GM19238 (cell line): ENCODE results near the gene JOSD1.

Experiments
- DNase-seq: peaks from one replicate; pipeline ENCODE4 v3.0.0; 2011; ENCODE audit warnings: low spot score; ENCODE audit not compliant: insufficient read length

JOSD1 gene

DNA sequence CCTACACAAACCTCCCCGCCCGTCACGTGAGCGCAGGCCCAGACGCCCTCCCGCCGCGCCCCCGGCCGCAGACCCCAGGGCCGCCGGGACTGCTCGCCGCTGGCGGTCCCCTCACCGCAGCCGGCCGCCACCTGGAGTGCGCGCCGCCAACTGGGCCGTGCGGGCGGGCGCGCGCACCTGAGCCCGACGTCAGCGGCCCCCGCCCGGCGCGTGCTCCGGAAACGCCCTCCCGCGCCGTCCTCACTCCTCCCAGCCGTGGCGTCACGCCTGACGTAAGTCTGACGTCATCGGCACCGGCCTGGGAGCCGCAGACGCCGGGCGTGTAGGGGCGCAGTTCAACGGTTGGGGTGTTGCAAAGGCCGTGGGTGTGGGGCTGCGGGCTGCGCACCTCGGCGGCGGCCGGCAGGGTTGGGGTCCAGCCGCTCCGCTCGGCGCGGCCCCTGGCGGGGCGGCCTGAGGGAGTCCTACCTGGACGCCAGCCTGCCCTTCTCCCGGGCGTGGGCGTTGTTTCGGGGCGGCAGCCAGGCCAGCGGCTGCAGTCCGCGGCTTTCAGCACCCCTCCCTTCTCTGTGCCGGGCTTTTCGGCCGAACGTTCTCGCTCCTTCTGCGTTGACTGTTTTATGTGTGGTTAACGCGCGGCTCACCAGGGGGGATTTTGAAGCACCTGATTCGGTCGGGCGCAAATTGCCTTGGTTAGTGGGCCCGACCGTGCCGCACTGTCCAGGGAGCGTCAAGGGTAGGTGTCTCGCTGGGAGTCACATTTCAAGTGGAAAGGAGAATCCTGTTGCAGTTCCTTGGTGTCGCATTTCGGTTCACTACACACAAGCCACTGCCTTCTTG is at the start of gene JOSD1:
Gene JOSD1, minus strand, starts transcription at position 155 of the 840 bp plus-strand sequence. CDS start 956 bp downstream, outside the sequence.
- peak; percentile 87 for DNase-seq

DNA sequence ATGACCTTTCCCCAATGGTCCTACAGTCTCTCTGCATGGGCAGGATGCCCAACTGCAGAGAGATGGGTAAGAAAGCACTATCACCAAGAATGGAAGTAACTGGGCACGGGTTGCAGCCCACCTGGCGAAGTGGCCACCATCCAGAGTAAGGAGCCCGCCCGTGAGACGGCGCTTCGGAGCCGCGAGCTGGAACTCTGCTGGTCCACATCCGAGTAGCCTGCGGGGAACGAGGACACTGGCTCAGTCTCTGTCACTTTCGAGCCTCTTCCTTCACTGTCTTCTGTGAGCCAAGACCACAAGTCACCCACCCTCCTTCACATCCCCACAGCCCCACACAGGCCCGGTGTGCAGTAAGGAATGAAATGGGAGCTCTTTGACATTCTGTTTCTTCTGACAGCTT is 49.4 kb upstream of the JOSD1 start:
- DNase-seq, result no peak

DNA sequence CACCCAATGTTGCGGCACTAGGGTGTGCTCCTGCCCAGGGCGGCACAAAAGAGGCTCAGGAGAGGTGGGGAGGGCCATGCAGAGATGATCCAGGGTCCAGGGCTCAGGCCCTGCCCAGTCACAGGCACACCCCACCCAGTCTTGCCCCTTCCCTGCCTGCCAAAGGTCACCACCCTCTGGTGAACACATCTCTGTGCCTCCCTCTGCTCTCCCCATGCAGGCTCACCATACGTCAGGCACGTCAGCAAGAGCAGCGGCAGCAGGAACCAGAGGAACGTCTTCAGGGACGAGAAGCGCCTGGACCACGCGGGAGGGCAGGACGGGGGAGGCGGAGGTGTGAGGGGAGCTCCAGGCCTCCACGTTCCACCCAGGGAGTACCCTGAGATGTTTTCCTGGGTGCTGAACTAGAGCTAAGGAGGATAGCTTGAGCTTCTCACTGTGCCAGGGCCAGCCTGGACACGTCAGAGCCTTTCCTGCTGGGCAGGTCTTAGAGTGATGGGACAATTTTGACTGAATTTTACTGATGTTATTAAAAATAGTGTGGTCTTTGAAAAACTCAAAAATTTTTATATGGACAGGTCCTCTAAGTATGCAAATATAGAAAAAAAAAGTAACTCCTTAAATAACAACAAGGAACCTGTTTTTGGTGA is 47.9 kb upstream of the JOSD1 start:
- no peak for DNase-seq

DNA sequence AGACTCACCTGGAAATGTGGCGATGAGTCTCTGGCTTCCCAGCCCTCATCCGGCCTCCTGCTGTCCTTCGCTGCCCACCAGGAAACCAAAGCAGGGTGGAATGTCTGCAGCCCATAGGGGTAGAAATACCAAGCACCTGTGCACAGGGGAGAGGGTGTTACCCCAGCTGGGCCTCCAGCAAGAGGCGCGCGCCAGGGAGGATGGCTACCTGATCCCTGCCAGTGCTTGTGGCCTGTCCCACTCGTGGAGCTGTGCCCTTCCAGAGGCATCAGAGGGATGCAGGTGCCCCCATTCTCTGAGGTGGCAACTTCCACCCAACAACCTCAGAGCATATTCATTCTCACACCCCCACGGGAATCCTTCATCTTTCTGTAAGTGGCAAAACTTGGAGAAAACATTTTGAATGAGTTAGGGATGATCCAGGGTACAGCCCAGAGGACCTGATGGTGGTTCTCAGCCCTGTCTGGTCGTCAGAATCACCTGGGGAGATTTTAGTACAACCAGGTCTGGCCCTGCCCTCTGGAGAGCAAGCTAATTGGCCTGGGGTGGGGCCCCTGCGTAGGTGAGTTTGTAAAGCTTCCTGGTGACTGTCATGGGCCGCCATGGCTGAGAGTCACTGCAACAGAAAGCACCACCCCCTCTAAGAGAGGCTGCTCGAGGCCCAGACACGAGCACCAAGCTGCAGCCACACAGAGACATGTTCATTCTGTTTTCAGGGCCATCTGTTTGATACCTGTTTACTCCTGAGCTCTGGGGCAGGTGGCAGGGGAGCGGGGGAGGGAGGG is 45.1 kb upstream of the JOSD1 start:
- no peak for DNase-seq

DNA sequence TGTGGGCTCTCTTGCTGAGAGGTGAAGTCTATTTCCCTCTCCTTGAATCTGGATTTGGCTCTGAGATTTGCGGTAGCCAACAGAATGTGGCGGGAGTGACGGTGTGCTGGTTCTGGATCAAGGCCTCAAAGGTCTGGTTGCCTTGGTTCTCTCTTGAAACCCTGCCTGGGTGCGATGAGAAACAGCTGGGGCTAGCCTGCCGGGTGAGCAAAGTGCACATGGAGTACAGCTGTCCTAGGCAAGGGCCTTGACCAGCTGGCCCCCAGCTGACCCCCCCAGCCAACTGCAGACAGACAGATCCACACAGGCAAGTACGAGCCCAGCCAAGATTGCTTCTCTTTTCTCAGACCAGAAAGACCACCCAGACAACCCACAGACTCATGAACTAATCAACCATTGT is 44.2 kb upstream of the JOSD1 start:
- no peak for DNase-seq

DNA sequence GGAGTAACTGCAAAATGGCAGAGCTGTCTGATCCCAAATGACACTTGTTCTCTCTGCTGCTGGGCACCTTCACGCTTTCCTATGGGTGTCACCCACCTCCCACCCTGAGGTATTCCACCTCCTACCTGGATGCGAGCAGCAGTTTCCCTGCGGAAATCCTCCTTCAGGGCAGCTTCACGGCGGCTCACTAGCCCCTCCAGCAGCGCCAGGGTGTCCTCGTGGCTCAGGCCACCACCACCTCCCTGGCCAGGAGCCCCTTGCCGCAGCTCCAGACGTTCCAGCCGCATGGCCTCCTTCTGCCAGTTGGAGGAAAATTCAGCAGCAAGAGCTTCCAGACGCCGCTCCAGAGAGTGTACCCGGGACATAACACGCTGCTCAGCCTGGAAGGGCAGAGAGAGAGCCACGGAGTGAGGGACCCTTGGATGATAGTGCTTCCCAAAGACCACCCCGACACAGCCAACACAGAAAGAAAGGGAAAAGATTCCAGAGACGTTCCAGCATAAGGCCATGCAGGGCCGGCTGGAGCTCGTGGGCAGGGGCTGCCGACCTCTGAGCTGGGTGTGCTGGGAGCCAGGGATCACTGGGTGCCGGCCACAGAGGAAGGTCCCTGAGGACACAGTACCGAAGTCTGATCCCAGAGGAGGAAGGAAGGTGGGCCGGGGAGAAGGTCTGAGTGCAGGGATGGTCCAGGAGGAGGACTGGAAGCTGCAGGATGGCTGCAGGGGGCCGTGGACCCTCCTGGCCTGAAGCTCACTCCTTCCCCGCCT is 41.6 kb upstream of the JOSD1 start:
- no peak for DNase-seq

DNA sequence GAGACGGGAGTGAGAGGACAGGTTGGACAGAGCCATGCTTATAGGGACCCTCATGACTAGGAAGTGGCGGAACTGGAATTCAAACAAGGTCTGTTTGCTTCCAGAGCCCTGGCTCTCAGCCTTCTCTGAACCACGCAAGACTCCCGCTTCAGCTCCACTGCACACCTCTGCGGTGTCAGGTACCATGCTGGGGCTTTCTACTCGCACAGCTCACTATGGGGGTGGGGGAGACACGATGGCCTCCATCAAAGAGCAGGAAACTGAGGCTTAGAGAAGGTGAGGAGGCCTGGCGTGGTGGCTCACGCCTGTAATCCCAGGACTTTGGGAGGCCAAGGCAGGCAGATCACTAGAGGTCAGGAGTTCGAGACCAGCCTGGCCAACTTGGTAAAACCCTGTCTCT is 40.8 kb upstream of the JOSD1 start:
- DNase-seq, result no peak

DNA sequence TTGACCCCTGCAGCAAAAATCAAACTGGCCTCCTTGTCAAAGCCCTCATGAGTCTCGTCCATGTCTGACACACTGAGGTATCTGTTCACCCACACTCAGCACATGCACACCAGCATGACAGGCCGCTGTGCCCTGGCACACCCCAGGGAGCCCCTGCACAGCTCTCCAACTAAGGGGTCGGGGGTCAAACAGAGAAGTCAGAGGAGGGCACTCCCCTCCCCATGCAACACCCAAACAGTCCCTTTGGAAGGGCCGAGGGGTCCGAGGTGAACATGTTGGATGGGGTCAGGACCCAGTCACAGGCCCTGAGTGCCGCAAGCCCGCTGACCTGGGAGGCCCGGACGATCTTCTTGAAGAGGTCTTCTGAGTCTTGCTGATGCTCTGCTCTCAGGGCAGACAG is 40.4 kb upstream of the JOSD1 start:
- no peak for DNase-seq

DNA sequence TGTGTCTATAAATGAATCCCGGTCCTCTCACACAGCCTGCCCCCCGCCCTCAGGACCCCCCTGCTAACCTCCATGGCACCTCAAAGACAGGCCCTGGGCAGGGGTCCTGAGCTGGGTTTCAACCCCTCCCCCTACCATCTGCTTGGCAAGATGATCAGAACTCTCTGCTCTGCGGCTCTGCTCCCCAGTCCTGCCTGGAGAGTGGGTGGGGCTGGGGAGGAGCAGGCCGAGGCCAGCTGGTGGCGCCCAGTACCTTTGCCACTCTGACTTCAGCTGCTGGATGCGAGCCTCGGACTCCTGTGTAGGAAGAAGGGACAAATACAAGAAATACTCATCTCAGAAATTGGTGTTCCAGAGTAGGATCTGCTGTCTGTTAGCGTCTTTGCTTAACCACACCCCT is 40.0 kb upstream of the JOSD1 start:
- no peak for DNase-seq

DNA sequence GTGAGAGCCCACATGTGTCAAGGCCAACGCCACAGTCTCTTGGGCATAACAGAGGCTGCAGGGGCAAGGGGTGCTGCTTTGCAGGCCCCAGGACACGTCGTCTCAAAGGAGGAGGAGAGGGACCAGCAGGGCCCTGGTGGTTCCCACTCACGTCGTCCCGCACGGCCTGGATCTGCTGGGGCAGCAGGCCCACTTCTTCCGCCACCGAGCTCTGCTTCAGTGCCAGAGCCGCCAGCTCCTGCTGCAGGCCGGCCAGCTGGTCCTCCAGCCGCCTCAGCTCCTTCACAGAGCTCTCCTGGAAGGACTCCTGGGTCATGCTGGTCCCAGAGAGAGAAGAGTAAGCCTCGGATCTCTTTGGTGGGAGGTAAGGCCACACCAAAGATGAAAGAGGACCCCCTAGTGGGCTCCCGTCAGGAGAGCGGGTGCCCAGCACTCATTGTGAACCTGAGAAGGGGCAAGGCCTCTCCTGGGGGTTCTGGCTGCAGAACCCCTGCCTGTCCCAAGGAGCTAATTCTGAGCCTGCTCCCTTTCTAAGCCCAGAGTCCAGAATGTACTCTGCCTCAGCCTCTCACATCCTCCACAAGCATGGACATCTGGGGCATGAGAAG is 39.5 kb upstream of the JOSD1 start:
- DNase-seq, result no peak

DNA sequence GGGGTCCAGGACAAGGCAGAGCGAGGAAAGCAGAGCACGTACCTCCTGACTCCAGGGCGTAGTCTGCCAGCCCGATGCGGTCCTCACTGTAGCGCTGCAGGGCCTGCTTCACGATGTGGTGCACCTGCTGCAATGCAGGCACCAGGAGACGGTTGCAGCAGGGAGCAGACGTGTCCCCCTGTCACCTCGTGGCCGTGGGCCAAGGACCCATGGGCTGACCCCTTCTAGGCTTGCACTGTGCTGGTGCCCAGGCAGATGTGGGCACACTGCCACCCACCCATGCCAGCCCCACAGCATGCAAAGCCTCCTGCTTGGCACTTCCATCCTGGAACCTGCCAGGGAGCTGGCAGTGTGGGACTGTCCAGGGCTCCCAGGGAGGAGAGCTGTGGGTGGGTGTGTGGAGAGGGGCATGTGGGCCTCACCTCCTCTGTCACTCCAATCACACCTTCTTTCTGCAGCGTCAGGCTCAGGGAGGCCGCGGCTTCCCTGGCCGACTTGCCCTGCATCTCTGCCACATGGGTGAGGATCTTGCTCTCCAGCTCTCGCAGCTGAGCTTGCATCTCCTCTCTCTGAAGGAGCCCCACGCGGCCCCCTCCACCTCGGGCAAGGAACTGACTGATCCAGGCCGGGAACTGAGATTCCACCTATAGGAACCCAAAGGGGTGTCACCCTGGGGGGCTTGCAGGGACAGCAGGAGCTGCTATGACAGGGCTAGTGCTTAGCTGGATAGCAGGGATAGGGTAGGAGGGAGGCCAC is 38.7 kb upstream of the JOSD1 start:
- DNase-seq, result no peak

DNA sequence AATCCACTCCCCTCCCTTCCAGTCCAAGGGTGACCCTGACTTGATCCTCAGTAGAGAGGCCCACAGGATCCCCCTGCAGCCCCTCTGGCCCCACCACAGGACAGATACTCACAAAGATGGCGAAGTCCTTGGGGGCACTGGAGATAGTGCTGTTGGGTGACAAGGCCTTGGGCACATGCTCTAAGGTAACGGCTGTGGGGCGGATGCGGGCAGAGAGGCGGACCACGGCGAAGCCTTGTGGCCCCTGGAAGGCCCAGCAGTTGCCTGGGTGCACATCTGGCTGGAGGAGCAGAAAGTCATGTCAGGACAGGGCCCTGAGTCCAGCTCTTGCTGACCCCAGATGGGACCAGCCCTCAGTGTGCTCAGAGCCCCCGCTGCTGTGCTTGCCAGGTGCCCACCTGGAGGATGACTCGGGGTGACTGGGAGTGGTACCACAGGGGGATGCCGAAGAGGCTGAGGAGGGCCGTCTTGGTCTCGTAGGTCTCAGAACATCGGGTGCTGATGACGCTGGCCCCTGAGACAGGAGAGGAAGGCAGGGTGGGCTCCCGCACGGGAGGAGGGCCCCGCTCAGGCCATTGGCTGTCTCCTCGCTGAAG is 37.8 kb upstream of the JOSD1 start:
- no peak for DNase-seq

DNA sequence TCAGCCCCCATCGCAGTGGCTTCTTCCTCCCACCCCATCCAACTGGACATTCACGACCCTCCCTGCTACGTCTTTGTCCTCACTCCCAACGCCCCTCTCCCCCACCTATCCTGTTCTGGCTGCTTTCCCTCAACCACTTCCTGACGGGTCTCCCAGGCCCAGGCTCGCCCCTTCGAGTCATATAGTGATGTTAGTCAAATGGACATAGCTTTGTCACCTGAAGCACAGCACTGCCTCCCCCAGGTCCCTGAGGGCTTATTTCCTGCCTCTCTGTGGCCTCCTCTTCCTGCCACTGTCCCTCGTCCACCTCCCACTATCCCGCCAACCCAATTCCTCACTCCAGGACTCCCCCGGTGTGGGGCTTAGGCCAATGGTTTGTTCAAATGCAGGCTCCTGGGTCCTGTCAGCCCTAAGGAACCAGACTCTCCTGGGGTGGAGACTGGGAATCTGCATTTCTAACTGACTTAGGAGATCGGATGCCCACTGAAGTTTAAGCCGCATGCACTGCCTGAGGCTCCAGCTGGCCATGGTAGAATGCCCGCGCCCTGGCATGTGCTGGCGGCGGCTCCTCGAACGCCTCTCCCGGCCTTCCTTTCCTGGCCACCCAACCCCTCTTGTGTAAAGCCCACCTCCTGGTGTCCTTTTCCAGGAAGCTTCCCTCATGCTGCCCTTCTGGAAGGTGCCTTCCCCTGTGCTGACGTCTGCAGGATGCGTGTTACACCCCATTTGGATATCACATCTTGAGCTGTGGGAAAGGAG is 36.7 kb upstream of the JOSD1 start:
- no peak for DNase-seq

DNA sequence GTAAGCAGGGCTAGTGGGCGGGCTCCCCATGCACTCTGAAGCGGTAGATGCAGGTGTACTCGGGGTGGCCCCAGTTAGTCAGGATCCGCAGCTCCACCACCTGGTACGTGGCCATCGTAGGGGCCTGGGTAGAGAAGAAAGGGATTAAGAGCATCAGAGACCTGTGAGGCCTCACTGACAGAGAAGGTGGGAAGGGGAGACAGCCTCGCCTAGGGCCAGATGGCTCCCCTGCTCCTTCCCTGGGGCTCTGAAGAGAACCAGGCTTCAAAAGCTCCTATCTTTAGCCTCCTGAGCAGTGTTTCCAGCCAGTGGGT is 35.5 kb upstream of the JOSD1 start:
- no peak for DNase-seq

DNA sequence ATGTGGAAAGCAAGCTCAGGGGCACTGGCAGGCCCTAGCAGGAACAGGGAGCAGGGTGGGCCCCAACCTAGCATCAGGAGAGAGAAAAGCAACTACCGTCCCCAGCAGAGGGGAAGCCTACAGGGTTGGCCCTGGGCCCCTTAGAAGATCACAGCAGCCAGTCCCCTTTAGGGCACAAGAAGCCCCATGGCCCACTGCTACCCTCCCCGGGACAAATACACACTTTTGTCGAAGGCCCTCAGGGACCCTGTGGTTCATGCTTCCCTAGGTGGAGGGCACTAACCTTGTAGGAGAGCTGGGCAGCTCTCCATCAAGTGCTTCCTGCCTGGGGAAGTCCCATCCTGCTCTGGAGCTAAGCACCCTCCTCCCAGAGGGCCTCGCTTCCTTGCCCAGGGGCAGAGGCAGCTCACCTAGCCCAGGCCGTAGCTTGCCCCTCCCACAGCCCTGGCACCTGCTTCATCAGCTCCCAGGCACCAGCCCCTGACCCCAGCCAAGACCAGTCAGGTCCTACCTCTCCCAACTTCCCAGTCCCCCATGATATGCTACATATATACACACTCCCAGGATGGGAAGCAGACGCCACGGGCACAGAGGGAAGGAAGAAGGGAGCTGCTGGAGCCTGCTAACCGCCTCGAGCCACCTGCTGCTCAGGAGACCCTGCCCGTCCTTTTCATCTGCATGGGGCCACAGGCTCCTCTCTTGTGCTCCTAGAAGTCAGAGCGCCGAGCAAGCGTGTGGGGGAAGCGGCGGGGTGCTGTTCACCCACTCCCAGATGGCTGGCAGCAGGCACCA is 34.9 kb upstream of the JOSD1 start:
- DNase-seq, result no peak

DNA sequence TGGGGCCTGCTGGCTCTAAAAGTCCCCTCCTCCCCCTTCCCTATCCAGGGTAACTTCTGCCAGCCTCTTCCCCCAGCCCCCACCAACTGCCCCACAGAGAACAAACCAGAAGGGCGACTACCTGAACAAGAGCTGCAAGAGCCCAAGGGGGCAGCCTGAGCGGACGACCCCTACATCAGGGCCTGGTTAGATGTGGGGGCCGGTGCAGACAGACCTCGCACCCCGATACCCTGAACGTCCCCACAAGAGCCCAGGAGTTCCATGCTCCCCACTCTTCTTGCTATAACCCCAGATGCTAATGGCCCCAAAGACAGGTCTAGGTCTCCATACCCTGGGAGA is 34.4 kb upstream of the JOSD1 start:
- DNase-seq, result no peak

DNA sequence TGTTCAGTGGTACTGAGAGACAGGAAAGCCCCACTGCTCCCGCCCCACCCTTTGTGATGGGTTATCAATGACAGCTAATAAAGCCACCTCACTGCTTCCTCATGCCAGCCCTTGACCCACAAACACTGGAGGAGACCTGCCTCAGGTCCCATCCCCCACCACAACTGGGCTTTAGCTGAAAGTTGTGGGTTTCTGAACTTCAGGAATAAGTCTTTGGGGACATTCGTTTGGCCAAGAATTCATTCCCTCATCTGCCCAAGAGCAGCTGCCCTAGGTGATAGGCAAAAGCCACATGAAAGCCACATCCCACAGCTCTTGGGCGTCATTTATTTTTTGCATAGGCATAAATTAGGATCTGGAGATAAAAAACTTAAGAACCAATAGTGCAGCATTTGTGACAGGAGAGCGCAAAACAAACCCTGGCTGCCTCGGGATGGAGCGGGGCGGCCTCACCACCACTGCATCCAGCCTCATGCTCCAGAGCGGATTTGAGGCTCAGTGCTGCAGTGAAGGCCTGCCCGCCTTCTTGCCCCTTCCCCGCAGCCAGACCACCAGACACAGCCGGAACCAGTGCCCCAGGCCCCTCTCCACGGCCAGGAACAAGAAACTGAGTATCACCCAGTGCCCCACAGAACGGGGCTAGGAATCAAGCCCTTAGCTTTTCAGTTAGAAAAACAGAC is 33.8 kb upstream of the JOSD1 start:
- DNase-seq, result no peak

DNA sequence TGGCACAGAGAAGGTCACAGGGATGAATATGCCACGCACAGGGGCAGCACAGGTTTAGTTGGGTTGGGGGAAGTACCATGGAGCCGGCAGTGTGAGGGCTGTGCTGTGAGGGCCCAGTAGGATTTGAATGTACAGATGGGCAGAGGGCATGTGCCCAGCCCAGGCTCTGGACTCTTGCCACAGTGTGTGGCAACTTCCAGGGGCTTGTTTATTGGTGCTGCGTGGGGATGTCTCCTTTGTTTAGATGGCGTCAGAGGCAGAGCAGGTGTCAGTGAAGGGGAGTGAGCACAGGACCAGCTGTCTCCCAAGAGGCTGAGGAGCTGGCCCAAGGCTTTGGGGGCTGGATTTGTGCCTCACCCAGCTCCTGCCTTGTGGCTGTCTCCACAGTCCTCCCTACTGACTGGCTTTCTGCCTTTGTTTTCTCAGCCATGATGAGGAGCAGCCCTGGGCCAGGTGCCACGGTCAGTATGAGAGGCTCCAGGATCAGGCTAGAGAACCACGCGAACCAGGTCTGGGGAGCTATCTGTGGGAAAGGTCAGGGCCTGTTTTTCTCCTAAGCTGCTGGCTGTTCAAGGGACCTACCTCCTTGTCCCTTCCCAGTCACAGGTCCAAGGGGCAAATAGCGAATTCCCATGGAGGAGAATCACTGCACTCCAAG is 33.1 kb upstream of the JOSD1 start:
- DNase-seq, result no peak
